ENCODE results near the gene MAPK8IP3. TPM values are rescaled to one million over a fixed set of nuclear protein-coding genes. Genes with fewer than 3 reads are reported as not detected.
A peak's percentile ranks its signal among the peaks of the same experiment; 100 is the strongest.

The MAPK8IP3 gene
- total RNA-seq, 2 experiments from 2014 or later: 46.5 to 50.7 TPM

DNA sequence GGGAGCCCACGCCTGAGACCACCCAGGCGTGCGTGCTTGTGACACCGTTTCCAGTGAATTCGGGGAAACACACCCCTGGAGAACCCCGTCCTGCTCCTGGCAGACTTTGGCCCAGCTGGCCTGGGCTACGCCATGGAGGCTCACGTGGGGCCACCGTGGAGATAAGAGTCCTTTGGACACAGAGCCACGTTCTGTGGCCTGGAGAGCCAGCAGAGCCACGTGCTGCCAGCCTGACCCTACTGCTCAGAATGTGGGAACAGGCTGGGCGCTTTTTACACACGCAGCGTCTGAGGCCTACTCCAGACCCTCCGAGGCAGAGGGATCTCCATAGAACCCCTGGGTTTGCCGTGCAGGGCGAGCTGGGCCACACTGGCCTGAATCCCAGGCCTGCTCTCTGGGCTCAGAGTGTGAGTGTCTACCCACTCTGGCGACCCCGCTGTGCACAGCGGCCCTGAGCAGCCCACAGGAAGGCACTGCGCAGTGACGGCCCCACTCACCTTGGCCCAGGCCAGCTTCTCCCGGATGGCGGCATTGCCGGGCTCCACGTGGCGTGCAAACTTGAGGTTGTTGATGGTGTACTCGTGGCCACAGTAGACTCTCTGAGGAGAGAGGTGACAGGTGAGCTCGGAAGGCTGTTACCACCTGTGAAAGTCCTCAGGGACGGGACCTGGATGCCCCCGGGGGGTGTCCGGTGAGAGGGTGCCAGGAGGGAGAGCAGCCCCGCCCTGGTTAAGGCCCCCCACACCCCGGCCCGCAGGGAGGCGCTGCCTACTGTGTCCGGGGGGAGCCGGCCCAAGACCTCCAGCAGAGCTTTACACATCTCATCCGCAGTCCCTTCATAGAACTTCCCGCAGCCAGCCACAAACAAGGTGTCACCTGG lies 110.6 kb downstream of the MAPK8IP3 start:
- CTCF ChIA-PET: no interaction called here
- Mint-ChIP-seq H3K4me1 (ENCODE audit: low read depth) (peaks cover 10% of the 10 kb centered on the region), H3K9me3 (no peaks in the 10 kb centered on the region), H3K27ac (no peak overlapping the region), H3K4me3 (no peak overlapping the region), H3K36me3 (ENCODE audit: low read depth) (peaks cover 1% of the 10 kb centered on the region), H3K27me3 (ENCODE audit: low read depth) (no peaks in the 10 kb centered on the region)
- intact Hi-C loops (cut with micrococcal nuclease): no loop called here
- DNase-seq: no peak

DNA sequence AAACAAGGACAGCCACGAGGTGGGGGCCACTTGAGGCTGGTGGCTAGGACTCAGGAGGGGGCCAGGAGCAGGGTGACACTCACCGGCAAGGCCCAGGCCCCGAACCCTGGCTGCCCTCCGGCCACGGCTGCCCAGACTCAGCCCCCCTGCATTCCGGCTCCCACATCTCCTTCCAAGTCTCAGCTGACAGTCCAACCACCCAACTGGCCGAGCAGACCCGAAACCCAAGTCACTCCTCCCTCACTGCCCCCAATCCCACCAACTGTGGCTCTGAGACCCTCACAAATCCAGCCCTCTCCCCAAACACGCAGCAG lies 111.2 kb downstream of the MAPK8IP3 start:
- CTCF ChIA-PET: interaction anchor here (0.6 kb wide), 1 partner anchor 124 kb away, joined by 3 read pairs; no protein-coding TSS in a partner anchor
- Mint-ChIP-seq H3K4me3 (no peak overlapping the region), H3K36me3 (ENCODE audit: low read depth) (peaks cover 1% of the 10 kb centered on the region), H3K27ac (no peak overlapping the region), H3K27me3 (ENCODE audit: low read depth) (no peaks in the 10 kb centered on the region), H3K9me3 (no peaks in the 10 kb centered on the region), H3K4me1 (ENCODE audit: low read depth) (peaks cover 10% of the 10 kb centered on the region)
- no peak for DNase-seq
- intact Hi-C loops (cut with micrococcal nuclease): no loop called here

- intact Hi-C loops (cut with micrococcal nuclease): no loop called here
- Mint-ChIP-seq H3K27me3 (ENCODE audit: low read depth) (no peaks in the 10 kb centered on the region), H3K27ac (no peak overlapping the region), H3K4me1 (ENCODE audit: low read depth) (peaks cover 5% of the 10 kb centered on the region), H3K36me3 (ENCODE audit: low read depth) (peaks cover 1% of the 10 kb centered on the region), H3K9me3 (no peaks in the 10 kb centered on the region), H3K4me3 (no peak overlapping the region)
- DNase-seq: no peak
- CTCF ChIA-PET: interaction anchor here (0.6 kb wide), 1 partner anchor 124 kb away, joined by 3 read pairs; no protein-coding TSS in a partner anchor
Observed at GRCh38 chr16:1817716-1818115, 111.7 kb downstream of the MAPK8IP3 start.

DNA sequence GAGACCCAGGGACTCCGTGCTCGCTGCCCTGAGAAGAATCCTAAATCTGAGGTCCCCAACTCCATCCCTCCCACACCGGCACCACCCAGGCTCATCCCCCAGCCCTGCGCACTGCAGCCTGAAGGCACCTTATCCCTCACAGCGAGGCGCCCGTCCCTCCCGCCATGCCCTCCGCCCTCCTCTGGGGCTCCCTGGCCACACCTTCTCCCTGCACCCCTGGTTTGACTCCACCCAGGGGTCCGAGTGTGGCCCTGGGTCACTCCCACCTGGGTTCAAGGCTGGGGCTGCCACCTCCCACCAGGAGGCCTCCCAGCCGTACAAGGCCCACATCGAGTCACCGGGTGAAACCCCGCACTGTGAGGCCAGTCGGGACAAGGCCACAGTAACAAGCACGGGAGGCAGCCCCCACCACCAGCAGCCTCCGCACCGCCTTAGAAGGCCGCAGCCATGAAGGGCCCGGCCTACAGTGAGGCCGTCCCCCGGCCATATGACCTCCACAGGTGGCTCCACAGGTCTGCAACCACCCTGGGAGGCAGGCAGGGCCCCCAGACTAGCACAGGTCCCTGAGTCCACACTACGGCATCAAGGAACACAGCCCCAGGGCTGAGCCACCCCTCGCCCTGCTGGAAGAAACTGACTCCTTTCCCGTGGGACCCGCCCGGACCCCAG lies 112.3 kb downstream of the MAPK8IP3 start:
- DNase-seq: no peak
- H3K4me3 Mint-ChIP-seq: no peak overlapping the region
- intact Hi-C loops (cut with micrococcal nuclease): no loop called here
- no peaks in the 10 kb centered on the region for H3K4me1 Mint-ChIP-seq (ENCODE audit: low read depth)
- CTCF ChIA-PET: no interaction called here
- H3K9me3 Mint-ChIP-seq: no peaks in the 10 kb centered on the region
- no peak overlapping the region for H3K27ac Mint-ChIP-seq
- H3K36me3 Mint-ChIP-seq (ENCODE audit: low read depth): peaks cover 1% of the 10 kb centered on the region
- no peaks in the 10 kb centered on the region for H3K27me3 Mint-ChIP-seq (ENCODE audit: low read depth)

DNA sequence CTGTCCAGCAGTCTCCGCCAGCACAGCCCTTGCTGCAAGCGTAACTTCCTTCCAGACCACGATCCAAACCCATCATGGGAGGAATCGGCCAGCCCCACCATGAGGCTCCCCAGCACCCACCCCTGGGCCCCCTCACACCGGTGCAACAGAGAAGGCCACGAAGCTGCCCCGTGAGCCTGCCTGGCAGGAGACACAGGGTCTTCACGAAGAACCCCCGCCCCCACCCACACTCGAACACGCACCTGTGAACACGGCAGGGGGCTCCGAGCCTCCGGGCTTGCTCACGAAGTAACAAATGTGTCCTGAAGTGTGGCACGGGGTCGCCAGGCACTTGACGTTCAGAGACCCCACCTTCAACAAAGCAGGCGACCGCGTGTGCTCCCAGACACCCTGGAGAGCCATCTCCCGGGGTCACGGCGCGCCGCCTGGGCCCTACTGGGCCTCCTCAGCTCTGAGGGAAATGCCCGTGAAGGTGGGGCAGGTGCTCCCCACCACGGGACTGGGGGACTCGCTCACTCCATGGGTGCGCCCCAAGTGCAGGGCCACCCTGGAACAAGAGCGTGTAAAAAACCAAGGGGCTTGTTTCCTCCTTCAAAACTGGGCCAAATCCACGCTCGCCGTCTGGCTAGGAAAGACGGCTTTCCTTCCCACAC lies 113.0 kb downstream of the MAPK8IP3 start:
- Mint-ChIP-seq H3K9me3 (no peaks in the 10 kb centered on the region), H3K27ac (no peak overlapping the region), H3K36me3 (ENCODE audit: low read depth) (peaks cover 1% of the 10 kb centered on the region), H3K27me3 (ENCODE audit: low read depth) (no peaks in the 10 kb centered on the region), H3K4me3 (no peak overlapping the region), H3K4me1 (ENCODE audit: low read depth) (peaks cover 4% of the 10 kb centered on the region)
- CTCF ChIA-PET: no interaction called here
- intact Hi-C loops (cut with micrococcal nuclease): no loop called here
- no peak for DNase-seq

- CTCF ChIA-PET: no interaction called here
- Mint-ChIP-seq H3K9me3 (no peaks in the 10 kb centered on the region), H3K4me1 (ENCODE audit: low read depth) (peaks cover 8% of the 10 kb centered on the region), H3K27me3 (ENCODE audit: low read depth) (no peaks in the 10 kb centered on the region), H3K36me3 (ENCODE audit: low read depth) (peaks cover 1% of the 10 kb centered on the region), H3K4me3 (no peak overlapping the region), H3K27ac (no peak overlapping the region)
- intact Hi-C loops (cut with micrococcal nuclease): no loop called here
- no peak for DNase-seq
Observed at GRCh38 chr16:1819611-1820010, 113.6 kb downstream of the MAPK8IP3 start.

Small RNA genes within 50 kb of the gene (microRNA-seq; reads per million reads assigned to microRNA genes)
- gene MIR3177 (ENCODE audit: borderline microRNAs expressed, borderline replicate concordance): 8.2 reads per million, percentile 15 among the genes with 10 or more reads in this experiment

Other genes starting within 250 kb of the MAPK8IP3 start
- 10 to 100 TPM; 31.7 to 34.5 TPM for gene CLCN7, start 231.2 kb upstream of the MAPK8IP3 start, total RNA-seq
- not detected for gene PTX4, start 217.3 kb upstream of the MAPK8IP3 start, total RNA-seq
- gene TELO2, start 212.8 kb upstream of the MAPK8IP3 start, total RNA-seq: 10 to 100 TPM; 68.1 to 76.1 TPM
- 1 to 10 TPM; 7.7 to 8.2 TPM for gene TMEM204, start 172.5 kb upstream of the MAPK8IP3 start, total RNA-seq
- 10 to 100 TPM; 10.6 to 14.3 TPM for gene IFT140, start 94.1 kb upstream of the MAPK8IP3 start, total RNA-seq
- 10 to 100 TPM; 11.3 to 15.7 TPM for gene CRAMP1, start 93.8 kb upstream of the MAPK8IP3 start, total RNA-seq
- gene JPT2, start 27.9 kb upstream of the MAPK8IP3 start, total RNA-seq: 10 to 100 TPM; 54.0 to 69.4 TPM
- 10 to 100 TPM; 39.4 to 44.1 TPM for gene NME3, start 65.3 kb downstream of the MAPK8IP3 start, total RNA-seq
- gene EME2, start 66.6 kb downstream of the MAPK8IP3 start, total RNA-seq: 1 to 10 TPM; 7.7 to 7.8 TPM
- gene MRPS34, start 66.9 kb downstream of the MAPK8IP3 start, total RNA-seq: 100 to 1,000 TPM; 122 to 138 TPM
- 10 to 100 TPM; 14.0 to 17.0 TPM for gene SPSB3, start 76.4 kb downstream of the MAPK8IP3 start, total RNA-seq
- gene NUBP2, start 76.8 kb downstream of the MAPK8IP3 start, total RNA-seq: 10 to 100 TPM; 37.9 to 42.4 TPM
- gene IGFALS, start 87.5 kb downstream of the MAPK8IP3 start, total RNA-seq: not detected
- 10 to 100 TPM; 29.9 to 30.1 TPM for gene HAGH, start 120.6 kb downstream of the MAPK8IP3 start, total RNA-seq
- gene FAHD1, start 121.0 kb downstream of the MAPK8IP3 start, total RNA-seq: 1 to 10 TPM; 6.0 to 7.3 TPM
- gene MEIOB, start 166.0 kb downstream of the MAPK8IP3 start, total RNA-seq: under 1 TPM; 0.52 to 0.76 TPM
- not detected for gene HS3ST6, start 212.2 kb downstream of the MAPK8IP3 start, total RNA-seq
- 10 to 100 TPM in 1 of 2 experiments, 1 to 10 TPM in 1; 8.5 to 11.0 TPM for gene MSRB1, start 237.0 kb downstream of the MAPK8IP3 start, total RNA-seq
- gene RPL3L, start 248.5 kb downstream of the MAPK8IP3 start, total RNA-seq: not detected

Data from activated naive CD4-positive, alpha-beta T cell treated with anti-CD3 and anti-CD28 coated beads for 36 hours (primary cell).